Activated naive CD8-positive, alpha-beta T cell treated with anti-CD3 and anti-CD28 coated beads, Interleukin-2, amount 50 U/mL, for 24 hours (primary cell): Measurements from ENCODE around the gene CCDC73.
"Not testable (repeated sequence)": the region's sequence is repeated elsewhere in the genome, so short reads cannot be mapped to it uniquely, and the experiment has no call there.

ENCODE experiments used
- ATAC-seq: fragments of 150-1000 bp; cut with Tn5 transposase; one replicate; pipeline ENCODE4 v1.10.0; 2021
- DNase-seq: peaks from one replicate; pipeline ENCODE4 v3.0.0; 2021
- H3K27ac Mint-ChIP-seq: one replicate; pipeline ENCODE4 v1.8.0; 2021; ENCODE audit warnings: mild to moderate bottlenecking, mixed read lengths
- H3K27me3 Mint-ChIP-seq: one replicate; pipeline ENCODE4 v1.8.0; 2021; ENCODE audit warnings: mixed read lengths
- H3K36me3 Mint-ChIP-seq: one replicate; pipeline ENCODE4 v1.8.0; 2021; ENCODE audit warnings: low read depth, mixed read lengths
- H3K4me1 Mint-ChIP-seq: one replicate; pipeline ENCODE4 v1.8.0; 2021; ENCODE audit warnings: mixed read lengths
- H3K4me3 Mint-ChIP-seq: one replicate; pipeline ENCODE4 v1.8.0; 2021; ENCODE audit warnings: mild to moderate bottlenecking, moderate library complexity, mixed read lengths
- H3K9me3 Mint-ChIP-seq: one replicate; pipeline ENCODE4 v1.8.0; 2021; ENCODE audit warnings: mixed read lengths

Gene CCDC73

DNA sequence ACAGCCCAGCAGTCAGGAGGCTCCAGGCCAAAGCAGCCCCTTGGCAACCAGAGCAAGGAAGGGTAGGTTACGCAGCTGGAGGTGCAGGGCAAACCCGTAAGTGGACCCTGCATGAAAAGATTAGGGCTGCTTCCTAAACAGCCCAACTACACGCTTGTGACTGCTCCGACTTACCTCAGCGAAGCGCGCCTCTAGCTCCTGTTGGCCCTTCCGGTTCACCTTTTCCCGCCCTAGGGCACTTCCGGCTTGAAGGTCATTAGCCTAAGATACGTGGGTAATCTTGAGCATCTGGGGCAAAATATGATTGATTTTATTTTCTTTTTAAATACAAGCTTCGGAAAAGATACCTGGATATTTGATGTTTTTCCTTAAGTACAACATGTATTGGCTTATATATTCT lies at the start of gene CCDC73:
Gene CCDC73, minus strand, starts transcription at position 224 of the 400 bp plus-strand sequence. CDS start 34,419 bp downstream, outside the sequence.
- Mint-ChIP-seq H3K27ac (no peak within 1 kb of the TSS), H3K36me3 (no peaks in the 10 kb centered on the region), H3K9me3 (no peaks in the 10 kb centered on the region), H3K4me3 (no peak within 1 kb of the TSS), H3K27me3 (peaks cover 2% of the 10 kb centered on the region), H3K4me1 (peaks cover 5% of the 10 kb centered on the region)
- ATAC-seq (no peak), DNase-seq (no peak)

DNA sequence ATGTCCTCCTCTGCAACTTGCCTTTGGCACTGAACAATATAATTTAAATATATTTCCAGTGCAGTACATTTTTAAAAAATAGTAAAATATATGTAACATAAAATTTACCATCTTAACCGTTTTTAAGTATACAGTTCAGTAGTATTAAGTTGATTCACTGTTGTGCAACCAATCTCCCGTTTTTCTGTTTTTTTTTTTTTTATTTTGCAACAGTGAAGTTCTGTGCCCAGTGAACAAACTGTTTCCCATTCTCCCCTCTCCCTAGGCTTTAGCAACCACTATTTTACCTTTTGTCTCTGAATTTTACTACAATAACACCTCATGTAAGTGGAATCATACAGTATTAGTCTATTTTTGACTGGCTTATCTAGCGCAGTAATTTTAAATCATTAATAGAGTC lies 49.1 kb upstream of the CCDC73 start:
- Mint-ChIP-seq H3K36me3 (no peaks in the 10 kb centered on the region), H3K4me1 (no peaks in the 10 kb centered on the region), H3K9me3 (peaks cover 4% of the 10 kb centered on the region), H3K27ac (no peak overlapping the region), H3K4me3 (no peak overlapping the region), H3K27me3 (peaks cover 13% of the 10 kb centered on the region)
- ATAC-seq (no peak), DNase-seq (no peak)

DNA sequence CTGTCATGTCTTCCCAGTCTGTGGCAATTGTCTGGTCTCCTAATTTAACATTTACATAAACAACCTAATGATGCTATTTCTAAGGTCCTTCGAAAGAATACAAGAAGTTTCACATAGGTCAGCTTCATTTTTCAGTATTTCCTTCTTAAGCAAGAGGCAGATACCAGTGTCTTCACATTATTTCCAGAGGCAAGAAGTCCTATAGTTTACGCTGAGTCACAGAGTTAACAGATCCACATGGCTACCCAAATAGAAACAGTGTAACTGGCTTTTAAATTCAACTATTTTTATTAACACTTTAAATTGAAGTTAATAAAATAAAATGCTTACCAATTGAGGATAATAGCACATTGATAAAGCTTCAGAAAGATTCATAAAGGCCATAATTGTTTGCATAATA lies 46.1 kb upstream of the CCDC73 start:
- Mint-ChIP-seq H3K27ac (no peak overlapping the region), H3K4me3 (no peak overlapping the region), H3K36me3 (no peaks in the 10 kb centered on the region), H3K27me3 (peaks cover 4% of the 10 kb centered on the region), H3K4me1 (no peaks in the 10 kb centered on the region), H3K9me3 (no peaks in the 10 kb centered on the region)
- ATAC-seq (no peak), DNase-seq (no peak)

DNA sequence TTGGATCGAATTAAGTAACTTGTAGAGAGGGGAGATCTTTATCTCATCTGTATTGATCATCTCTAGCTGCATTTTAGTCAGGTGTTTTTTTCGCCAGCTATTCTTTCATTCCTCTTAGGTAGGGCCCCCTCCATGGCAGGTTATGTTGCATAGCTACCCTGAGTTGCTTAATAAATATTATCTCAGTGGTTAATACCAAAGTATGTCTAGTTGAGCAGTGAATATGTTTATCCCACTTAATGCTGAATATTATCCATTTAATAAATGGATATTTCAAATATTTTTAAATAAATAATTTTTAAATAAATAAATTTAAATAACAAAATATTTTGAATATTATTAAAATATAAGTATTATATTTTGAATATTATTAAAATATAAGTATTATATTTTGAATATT lies 44.8 kb upstream of the CCDC73 start:
- ATAC-seq, result no peak

DNA sequence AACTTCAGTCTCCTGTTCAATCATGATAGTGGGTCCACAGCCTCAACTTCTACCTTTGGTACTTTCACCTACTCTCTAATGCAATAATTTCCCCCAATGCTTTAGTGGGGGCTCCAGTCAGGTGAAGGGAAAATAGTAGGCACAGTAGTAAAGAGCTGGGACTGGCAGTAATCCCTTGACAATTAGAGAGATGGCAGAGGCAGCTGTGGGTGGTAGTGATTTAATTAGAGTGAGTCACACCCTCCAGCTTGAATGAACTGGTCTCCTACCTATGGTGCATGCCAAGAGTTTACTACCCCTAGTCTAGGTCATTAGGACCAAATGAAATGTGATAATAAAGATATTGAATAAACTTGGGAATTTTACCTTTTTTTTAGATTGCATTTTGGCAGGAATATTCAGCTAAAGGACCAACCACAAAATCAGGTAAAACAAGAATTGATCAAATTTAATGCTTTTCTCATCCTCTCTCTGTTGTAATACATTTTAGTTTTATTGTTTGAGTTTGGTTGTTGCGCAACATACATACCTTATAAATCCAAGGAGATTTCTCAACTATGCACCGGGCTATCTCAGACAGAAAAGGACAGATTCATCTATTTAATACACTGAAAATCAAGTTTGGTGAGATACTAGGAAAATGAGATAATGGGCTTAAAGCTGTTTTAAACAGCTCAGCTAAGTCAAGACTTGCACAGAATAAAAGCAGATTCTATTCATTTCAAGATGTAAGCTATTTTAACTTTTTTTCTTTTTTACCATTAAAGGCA lies 44.2 kb upstream of the CCDC73 start:
- Mint-ChIP-seq H3K4me3 (no peak overlapping the region), H3K4me1 (no peaks in the 10 kb centered on the region)

More for the DNA sequence above, 44.8 kb upstream of the CCDC73 start:
- Mint-ChIP-seq H3K9me3 (no peaks in the 10 kb centered on the region), H3K27me3 (peaks cover 4% of the 10 kb centered on the region), H3K36me3 (no peaks in the 10 kb centered on the region), H3K27ac (no peak overlapping the region), H3K4me1 (no peaks in the 10 kb centered on the region), H3K4me3 (no peak overlapping the region)
- no peak for DNase-seq

DNA sequence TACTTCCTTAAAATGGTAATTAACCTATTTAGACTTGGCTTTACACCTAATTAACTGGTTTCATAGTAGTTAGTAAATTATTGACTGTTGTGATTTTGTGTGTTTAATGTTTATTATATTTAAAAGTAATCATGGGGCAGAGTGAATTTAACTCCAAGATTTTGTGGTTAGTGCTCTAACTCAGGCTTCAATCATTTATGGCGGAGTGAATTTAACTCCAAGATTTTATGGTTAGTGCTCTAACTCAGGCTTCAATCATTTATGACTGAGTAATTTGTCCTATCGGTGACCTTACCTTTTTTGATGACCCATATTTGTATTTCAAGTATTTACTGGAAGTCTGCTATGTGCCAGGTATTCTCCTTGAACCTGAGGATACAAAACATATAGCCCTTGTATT lies 42.5 kb upstream of the CCDC73 start:
- Mint-ChIP-seq H3K36me3 (no peaks in the 10 kb centered on the region), H3K4me1 (no peaks in the 10 kb centered on the region), H3K4me3 (no peak overlapping the region), H3K27me3 (peaks cover 10% of the 10 kb centered on the region), H3K27ac (no peak overlapping the region), H3K9me3 (no peaks in the 10 kb centered on the region)
- no peak for DNase-seq
- no peak for ATAC-seq

More for the DNA sequence above, 44.2 kb upstream of the CCDC73 start:
- DNase-seq (no peak), ATAC-seq (peak; percentile 54)
- no peaks in the 10 kb centered on the region for H3K9me3 Mint-ChIP-seq
- H3K36me3 Mint-ChIP-seq, result no peaks in the 10 kb centered on the region
- peaks cover 4% of the 10 kb centered on the region for H3K27me3 Mint-ChIP-seq
- no peak overlapping the region for H3K27ac Mint-ChIP-seq

DNA sequence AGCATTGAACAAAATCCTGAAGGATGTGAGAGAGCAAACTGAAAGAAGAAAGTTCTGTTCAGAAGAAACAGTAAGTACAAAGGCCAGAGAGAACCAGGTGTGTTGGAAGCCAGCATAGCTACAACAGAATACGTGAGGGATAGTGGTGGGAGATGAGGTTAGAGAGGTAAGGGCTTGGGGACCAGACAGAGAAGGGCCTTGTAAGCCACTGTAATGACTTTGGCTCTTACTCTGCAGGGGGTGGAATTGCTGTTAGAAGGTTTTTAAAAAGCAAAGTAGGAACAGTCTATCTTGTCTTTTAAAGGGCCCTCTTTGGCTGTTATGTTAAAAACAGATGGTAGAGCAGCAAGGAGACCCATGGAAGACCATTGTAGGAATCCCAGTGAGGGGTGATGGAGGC lies 39.5 kb upstream of the CCDC73 start:
- Mint-ChIP-seq H3K27ac (no peak overlapping the region), H3K36me3 (no peaks in the 10 kb centered on the region), H3K27me3 (peaks cover 28% of the 10 kb centered on the region), H3K4me1 (peaks cover 6% of the 10 kb centered on the region), H3K9me3 (no peaks in the 10 kb centered on the region), H3K4me3 (no peak overlapping the region)
- DNase-seq (no peak), ATAC-seq (no peak)

DNA sequence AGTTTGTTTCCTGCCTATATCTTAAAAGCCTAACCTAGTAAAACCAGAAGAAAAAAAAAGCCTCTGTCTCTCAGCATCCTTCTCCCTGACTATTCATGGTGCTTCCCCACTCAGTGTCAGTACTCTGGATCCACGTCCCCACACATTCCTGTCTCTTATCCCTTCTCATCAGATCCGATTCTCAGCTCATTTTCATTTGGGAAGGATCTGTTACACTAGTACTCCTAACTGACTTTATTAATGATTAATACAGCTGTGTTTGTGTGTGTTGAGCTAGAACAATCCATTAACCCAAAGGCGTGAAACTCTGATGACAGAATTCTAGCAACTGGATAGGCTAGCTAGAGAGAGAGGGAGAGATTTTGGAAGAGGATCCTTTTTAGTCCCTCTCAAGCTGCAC lies 36.8 kb upstream of the CCDC73 start:
- peak overlapping the region; percentile 74 for H3K4me3 Mint-ChIP-seq
- ATAC-seq (no peak), DNase-seq (no peak)
- H3K9me3 Mint-ChIP-seq, result no peaks in the 10 kb centered on the region
- H3K4me1 Mint-ChIP-seq, result peaks cover 11% of the 10 kb centered on the region
- H3K36me3 Mint-ChIP-seq, result no peaks in the 10 kb centered on the region
- H3K27me3 Mint-ChIP-seq, result peaks cover 32% of the 10 kb centered on the region
- H3K27ac Mint-ChIP-seq, result no peak overlapping the region

DNA sequence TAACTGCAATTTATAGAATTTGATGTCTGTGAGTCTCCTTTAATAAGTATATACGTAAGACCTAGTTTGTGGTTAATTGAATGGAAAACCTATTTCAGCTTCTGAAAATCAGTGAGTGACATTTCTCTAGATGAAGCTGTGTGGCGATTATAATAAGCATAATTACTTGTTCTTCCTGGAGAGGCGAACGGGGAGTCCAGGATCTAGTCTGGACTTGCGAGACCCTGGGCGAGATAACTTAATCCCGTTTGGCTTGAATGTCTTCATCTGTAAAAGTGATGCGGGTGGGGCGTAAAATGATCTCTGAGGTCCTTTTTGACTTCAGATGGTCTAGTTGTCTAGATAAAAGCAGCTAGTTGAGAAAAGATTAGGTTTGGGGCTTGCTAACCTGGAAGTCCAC lies 36.3 kb upstream of the CCDC73 start:
- no peaks in the 10 kb centered on the region for H3K9me3 Mint-ChIP-seq

DNA sequence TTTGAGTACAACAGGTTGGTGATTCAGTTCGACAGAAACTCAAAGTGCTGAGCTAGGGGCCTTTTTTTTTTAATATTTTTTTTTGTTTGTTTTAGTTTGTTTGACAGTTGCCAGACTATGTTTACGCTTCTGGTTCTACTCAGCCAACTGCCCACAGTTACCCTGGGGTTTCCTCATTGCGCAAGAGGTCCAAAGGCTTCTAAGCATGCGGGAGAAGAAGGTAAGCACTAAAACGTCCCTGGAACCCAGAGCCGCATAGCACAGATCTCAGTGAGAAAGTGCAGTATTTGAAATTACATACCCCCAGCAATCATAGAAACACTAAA lies 35.9 kb upstream of the CCDC73 start:
- H3K4me1 Mint-ChIP-seq, result peaks cover 11% of the 10 kb centered on the region
- peak overlapping the region; percentile 74 for H3K4me3 Mint-ChIP-seq
- H3K36me3 Mint-ChIP-seq, result no peaks in the 10 kb centered on the region
- no peak overlapping the region for H3K27ac Mint-ChIP-seq
- H3K27me3 Mint-ChIP-seq, result peaks cover 32% of the 10 kb centered on the region
- H3K9me3 Mint-ChIP-seq, result no peaks in the 10 kb centered on the region
- DNase-seq, result no peak
- ATAC-seq, result no peak

More for the DNA sequence above, 36.3 kb upstream of the CCDC73 start:
- DNase-seq (no peak), ATAC-seq (no peak)
- Mint-ChIP-seq H3K4me3 (peak overlapping the region; percentile 74), H3K36me3 (no peaks in the 10 kb centered on the region), H3K27me3 (peaks cover 32% of the 10 kb centered on the region), H3K4me1 (peaks cover 11% of the 10 kb centered on the region), H3K27ac (no peak overlapping the region)

DNA sequence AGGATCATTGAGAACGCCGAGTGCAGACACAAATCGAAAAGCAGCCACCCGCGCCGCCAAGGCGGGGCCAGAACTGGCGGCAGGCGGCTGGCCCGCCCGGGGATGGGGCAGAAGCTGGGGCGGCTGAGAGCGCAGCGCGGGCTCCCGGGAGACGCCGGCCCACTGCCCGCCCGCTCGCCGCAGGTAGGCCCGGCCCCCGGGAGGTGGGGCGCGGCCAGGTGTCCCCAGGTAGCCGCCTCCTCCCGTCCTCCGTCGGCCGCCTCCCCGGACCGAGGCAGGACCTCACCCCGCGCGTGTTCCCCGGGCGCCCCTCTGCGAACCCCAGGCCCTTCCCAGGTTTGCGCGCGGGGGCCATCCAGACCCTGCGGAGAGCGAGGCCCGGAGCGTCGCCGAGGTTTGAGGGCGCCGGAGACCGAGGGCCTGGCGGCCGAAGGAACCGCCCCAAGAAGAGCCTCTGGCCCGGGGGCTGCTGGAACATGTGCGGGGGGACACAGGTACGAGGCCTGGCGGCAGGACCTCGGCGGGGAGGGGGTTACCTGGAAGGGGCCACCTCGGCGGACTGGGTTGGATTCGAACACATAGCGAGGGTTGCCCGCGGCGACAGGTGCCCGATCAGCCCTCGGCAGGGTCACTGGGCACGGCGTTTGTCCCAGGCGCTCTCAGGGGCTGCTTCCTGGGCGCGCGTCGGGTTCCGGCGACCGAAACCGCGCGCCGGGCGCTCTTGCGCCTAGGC lies 35.4 kb upstream of the CCDC73 start, which contains the start of gene PRRG4:
Gene PRRG4, plus strand, starts transcription at position 248 of the 733 bp plus-strand sequence. CDS start 603 bp downstream, outside the sequence.
- ATAC-seq (peak; percentile 82), DNase-seq (peak; percentile 60)
- H3K27me3 Mint-ChIP-seq, result peaks cover 32% of the 10 kb centered on the region
- no peaks in the 10 kb centered on the region for H3K36me3 Mint-ChIP-seq
- H3K4me1 Mint-ChIP-seq, result peaks cover 11% of the 10 kb centered on the region
- H3K9me3 Mint-ChIP-seq, result no peaks in the 10 kb centered on the region
- H3K27ac Mint-ChIP-seq, result peak within 1 kb of the TSS; percentile 68
- peak within 1 kb of the TSS; percentile 84 for H3K4me3 Mint-ChIP-seq

DNA sequence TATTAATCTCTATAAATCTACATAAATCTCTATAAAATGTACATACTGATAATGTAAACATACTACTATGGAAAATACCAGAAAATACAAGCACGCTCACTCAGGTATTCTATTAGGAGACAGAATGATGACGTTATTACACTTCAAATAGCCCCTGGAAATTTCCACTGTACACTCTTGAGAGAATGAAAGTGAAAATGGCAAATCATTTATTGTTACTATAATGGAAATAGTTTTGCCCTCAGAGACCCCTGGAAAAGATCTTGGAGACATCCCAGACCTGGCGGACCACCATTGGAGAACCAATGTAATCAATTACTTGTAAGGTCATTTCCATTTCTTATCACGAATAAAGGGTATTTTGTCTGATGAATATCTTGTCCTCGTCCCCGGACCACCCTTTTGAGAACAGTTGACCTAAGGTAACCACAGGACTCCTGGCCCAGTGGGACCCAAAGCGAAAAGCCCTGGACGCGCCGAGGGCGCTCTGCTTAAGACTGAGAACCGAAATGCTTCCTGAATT lies 34.8 kb upstream of the CCDC73 start:
- no peak for DNase-seq
- Mint-ChIP-seq H3K36me3 (no peaks in the 10 kb centered on the region), H3K27ac (peak overlapping the region; percentile 68), H3K4me1 (peaks cover 11% of the 10 kb centered on the region), H3K27me3 (peaks cover 32% of the 10 kb centered on the region), H3K9me3 (no peaks in the 10 kb centered on the region), H3K4me3 (peak overlapping the region; percentile 84)
- ATAC-seq, result peak; percentile 39

DNA sequence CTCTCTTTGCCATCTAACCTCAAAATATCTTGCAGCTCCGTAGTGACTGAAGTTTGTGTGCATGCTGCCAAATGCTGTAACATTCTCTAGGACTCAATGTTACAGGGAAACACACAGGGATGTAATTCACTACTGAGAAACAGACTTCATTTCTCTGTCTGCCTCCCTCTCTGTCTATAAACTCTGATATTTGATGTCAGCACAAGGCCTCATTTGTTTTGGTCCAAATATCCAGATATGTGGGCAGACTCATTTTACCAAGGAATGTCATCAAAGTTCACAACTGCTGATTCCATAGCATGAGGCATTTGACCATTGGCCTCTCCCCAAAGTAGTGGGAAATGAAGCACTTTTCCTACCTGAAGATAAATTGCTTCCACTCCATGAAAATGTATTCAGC lies 32.8 kb upstream of the CCDC73 start:
- no peak for ATAC-seq
- peaks cover 29% of the 10 kb centered on the region for H3K27me3 Mint-ChIP-seq
- H3K9me3 Mint-ChIP-seq, result no peaks in the 10 kb centered on the region
- peaks cover 14% of the 10 kb centered on the region for H3K4me1 Mint-ChIP-seq
- H3K4me3 Mint-ChIP-seq, result no peak overlapping the region
- DNase-seq, result no peak
- H3K36me3 Mint-ChIP-seq, result no peaks in the 10 kb centered on the region
- no peak overlapping the region for H3K27ac Mint-ChIP-seq

DNA sequence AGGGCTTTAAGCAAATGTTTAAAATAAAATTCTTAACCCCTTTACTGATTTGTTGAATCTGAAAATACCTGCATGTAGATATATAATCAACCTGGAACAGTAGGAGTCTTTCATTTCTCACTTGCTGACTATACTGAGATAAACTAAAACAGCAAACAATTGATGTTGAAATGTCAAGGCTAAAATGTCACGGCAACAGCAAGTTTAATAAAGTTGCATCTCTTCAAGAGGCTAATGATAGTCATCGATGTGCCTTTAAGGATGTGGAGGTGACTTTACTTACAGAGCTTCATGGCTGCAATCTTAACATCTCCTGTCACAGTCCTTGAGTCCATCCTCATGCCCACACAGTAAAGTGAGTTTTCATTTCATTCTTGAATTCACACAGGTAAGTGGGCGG lies 31.7 kb upstream of the CCDC73 start:
- H3K4me3 Mint-ChIP-seq, result no peak overlapping the region
- no peak for ATAC-seq
- no peak overlapping the region for H3K27ac Mint-ChIP-seq

DNA sequence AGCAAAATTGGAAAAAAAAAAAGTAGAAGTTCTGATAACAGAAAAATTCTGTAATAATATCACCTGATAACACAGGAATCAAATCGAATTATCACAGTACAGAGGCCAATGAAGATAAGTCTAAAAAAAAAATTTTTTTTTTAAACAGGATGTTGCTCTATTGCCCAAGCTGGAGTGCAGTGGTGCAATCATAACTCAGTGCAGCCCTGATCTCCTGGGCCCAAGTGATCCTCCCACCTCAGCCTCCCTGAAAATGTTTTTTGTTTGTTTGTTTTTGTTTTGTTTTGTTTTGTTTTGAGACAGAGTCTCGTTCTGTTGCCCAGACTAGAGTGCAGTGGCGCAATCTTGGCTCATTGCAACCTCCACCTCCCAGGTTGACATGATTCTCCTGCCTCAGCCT lies 29.2 kb upstream of the CCDC73 start:
- not testable (repeated sequence) for DNase-seq, H3K27me3 Mint-ChIP-seq, H3K9me3 Mint-ChIP-seq, ATAC-seq, H3K36me3 Mint-ChIP-seq, H3K27ac Mint-ChIP-seq, H3K4me3 Mint-ChIP-seq
- peaks cover 20% of the 10 kb centered on the region for H3K4me1 Mint-ChIP-seq

More for the DNA sequence above, 31.7 kb upstream of the CCDC73 start:
- no peak for DNase-seq
- Mint-ChIP-seq H3K4me1 (peaks cover 24% of the 10 kb centered on the region), H3K36me3 (no peaks in the 10 kb centered on the region), H3K9me3 (no peaks in the 10 kb centered on the region), H3K27me3 (peaks cover 20% of the 10 kb centered on the region)
